Raji (cell line): ENCODE results near the gene REPS1.

Experiments used
- POLR2A ChIP-seq: IDR thresholded peaks from 2 replicates; pipeline ENCODE4 v1.6.1; 2011; ENCODE audit warnings: low read depth, low read length, control low read depth; ENCODE audit not compliant: insufficient read depth

The REPS1 gene

DNA sequence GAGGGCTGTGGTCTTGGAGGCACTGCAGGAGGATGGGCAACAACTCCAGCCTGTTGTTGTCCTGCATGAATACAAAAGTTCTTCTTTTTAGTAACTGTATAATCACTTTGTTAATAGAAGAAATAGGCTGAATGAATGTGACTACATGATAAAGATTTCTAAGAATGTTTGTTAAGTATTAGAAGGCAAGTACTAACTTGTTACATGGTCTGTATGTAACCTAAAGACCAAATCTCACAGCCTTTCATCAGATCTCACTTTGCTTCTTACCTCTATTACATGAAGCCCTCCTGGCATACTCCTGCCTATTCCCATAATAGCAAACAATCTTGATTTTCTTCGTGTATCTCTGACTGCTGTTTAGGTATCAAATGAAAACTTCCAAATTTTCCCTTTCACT is 73.4 kb downstream of the REPS1 start:
- no peak for TF ChIP-seq POLR2A

GRCh38 chr6:138912308-138912707 is 75.7 kb downstream of the REPS1 start:
- TF ChIP-seq POLR2A, result no peak

GRCh38 chr6:138909975-138910374 is 78.1 kb downstream of the REPS1 start:
- no peak for TF ChIP-seq POLR2A

DNA sequence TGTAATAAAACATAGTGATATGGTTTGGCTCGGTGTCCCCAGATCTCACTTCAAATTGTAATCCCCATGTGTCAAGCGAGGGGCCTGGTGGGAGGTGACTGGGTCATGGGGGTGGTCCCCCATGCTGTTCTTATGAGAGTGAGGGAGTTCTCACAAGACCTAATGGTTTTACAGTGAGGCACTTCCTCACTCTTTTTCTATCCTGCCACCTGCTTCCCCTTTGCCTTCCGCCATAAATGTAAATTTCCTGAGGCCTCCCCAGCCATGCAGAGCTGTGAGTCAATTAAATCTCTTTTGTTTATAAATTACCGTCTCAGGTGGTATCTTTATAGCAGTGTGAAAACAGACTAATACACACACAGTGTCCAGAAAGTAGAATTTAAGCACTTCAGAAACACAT is 78.5 kb downstream of the REPS1 start:
- no peak for TF ChIP-seq POLR2A

- TF ChIP-seq POLR2A, result no peak
Measured at GRCh38 chr6:138907167-138907566, 80.9 kb downstream of the REPS1 start.

DNA sequence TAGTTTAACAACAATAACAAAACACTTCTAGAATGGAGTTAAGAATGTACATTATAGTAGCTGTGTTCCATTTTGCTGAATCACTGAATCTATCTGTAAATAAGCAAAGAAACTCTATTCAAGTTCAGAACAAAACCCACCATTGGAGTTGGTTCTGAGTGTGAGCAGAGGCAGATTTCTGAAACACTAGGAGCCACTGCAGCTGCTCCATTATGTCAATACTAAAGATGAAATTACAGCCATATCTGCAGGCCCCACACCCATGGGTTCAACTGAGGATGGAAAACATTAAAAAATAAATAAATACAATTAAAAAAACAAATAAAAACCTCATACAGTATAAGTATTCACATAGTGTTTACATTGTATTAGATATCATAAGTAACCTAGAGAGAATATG is 91.0 kb downstream of the REPS1 start:
- no peak for TF ChIP-seq POLR2A

GRCh38 chr6:138896104-138896756 is 91.8 kb downstream of the REPS1 start:
- no peak for TF ChIP-seq POLR2A

DNA sequence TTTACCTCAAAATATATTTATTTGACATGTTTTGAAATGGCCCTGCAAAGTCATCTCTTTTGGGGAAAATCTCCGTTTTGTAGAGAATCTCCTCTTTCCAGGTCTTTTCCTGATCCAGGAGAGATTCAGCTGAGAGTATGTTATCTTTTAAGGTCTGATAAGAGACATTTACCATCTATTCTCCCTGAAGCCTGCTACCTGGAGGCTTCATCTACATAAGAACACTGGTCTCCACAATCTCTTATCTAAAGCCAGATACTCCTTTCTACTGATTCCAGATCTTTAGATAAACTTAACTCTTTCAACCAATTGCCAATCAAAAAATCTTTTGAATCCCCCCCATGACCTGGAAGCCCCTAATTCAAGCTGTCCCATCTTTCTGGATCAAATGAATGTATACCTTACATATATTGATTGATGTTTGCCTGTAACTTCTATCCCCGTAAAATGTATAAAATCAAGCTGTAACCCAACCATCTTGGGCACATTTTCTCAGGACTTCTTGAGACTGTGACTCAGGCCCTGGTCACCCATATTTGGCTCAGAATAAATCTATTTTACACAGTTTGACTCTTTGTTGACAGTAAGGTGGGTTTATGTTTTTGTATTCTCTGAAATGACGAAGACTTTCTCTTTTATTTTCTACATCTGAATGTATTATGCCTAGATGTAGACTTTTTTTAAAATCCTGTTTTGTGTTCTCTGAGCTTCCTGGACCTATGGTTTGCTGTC is 96.6 kb downstream of the REPS1 start:
- no peak for TF ChIP-seq POLR2A

GRCh38 chr6:138885156-138885819 is 102.8 kb downstream of the REPS1 start:
- no peak for TF ChIP-seq POLR2A

- no peak for TF ChIP-seq POLR2A
Measured at GRCh38 chr6:138882369-138883017, 105.6 kb downstream of the REPS1 start.

GRCh38 chr6:138873191-138873590 is 114.9 kb downstream of the REPS1 start:
- no peak for TF ChIP-seq POLR2A

GRCh38 chr6:138869398-138869797 is 118.7 kb downstream of the REPS1 start:
- TF ChIP-seq POLR2A, result no peak

DNA sequence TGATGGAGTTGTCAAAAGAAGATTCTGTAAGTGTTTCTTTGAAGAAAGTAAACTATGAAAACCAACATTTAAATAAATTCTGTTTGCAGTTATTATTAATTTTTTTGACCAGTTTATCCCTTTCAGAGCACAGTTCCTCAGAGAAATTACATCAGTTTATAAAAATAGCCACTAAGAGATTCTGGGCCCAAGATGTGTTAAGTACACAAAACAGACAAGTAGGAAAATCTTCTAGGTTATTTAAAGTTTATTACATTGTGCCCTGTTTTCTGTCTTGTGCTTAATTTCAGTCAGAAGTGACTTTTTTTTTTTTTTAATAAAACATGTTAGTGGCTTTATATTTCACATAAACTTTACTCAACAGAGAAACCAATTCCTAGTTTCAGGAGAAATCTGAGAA is 119.9 kb downstream of the REPS1 start:
- no peak for TF ChIP-seq POLR2A

DNA sequence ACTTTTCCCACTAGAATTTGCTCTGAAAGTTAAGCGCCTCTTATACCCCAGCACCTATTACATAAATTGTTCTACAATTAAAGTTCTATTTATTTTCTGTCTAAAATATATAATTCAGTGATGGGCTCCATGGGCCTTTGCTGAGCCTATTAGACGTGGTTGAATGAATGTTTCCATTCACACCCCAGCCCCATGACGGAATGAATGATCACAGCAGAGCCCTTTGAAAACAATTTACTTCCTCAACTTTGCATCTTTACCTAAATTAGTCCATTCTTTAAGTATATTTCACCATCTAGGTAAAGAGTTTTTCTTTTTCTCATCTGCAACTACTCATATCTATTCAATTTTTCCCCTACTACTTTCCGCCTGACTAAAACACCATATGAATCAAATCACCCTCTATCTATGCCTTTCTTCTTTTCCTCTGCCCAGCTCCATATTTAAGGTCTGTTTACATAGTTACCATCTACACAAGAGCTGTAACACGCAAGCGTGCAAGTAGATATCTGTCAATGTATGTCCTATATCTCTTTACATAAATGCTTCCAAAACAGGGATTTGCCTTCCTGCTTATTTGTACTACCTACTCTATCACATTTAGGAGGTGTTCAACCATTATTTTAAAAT is 122.5 kb downstream of the REPS1 start:
- TF ChIP-seq POLR2A, result no peak

DNA sequence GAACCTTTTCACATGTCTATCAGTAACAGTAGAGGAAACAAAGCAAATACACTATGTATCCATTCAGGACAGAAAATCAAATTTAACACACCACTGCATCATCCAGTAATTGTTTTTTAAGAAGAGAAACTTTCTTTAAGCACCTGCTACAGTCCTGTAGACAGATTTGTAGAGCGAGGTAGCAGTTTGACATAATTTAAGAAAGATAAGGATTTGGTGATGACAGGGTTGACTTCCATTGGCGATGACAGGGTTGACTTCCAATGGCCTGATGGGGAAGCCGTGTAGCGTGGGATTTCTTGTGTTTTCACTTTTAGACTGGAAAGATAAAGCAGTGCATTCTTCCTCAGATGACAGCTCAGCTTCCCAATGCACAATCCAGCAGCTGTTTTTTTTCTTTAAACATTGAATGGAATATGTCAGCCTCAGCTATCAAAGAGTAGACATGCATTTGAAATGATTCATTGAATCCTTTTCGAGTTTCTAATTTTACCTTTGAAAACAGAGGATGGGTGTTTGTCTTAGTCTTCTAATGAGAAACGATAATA is 123.6 kb downstream of the REPS1 start:
- no peak for TF ChIP-seq POLR2A
